Esophagus muscularis mucosa (tissue), 3 donors: ENCODE measurements around the gene HMGB3.

Experiments used
- POLR2AphosphoS5 ChIP-seq, 2 donors: sonication (generic); formaldehyde crosslinking; IDR thresholded peaks; one replicate each; pipeline ENCODE4 v1.6.1; 2017; ENCODE audit warnings: antibody characterized with exemption in 2 of 2
- TF ChIP-seq, protein P1 (sequence below), 3 experiments: fragments of 200-600 bp in 2 of 3; fragments of 450-650 bp in 1 of 3; sonication (generic) in 2 of 3; IDR thresholded peaks; one replicate each; pipeline ENCODE4 v1.5.1; 2017 to 2019; ENCODE audit warnings: antibody characterized with exemption in 3 of 3, mild to moderate bottlenecking in 2 of 3, moderate library complexity in 1 of 3

DNA sequence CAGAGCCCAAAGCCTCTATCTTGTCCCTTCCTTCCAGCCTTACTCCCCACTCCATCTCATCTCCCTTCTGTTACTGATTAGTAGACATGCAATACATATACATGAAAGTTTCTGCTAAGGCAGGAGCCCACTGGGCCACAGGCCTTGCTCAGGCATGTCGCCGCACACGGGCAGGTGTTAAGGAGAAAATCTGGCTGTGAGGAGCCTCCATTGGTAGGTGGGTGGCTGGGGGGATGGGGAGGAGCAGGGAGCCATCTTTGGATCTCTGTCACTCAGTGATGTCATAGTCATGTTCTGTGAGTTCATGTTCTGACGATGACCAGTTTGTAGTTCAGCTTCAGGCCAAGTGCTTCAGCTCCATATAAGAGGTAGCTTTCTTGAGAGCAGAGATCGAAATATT is 2.9 kb upstream of the HMGB3 start:
- TF ChIP-seq POLR2AphosphoS5 (IDR thresholded peaks at IDR 0.05) = no peak
- TF ChIP-seq, protein P1, sequence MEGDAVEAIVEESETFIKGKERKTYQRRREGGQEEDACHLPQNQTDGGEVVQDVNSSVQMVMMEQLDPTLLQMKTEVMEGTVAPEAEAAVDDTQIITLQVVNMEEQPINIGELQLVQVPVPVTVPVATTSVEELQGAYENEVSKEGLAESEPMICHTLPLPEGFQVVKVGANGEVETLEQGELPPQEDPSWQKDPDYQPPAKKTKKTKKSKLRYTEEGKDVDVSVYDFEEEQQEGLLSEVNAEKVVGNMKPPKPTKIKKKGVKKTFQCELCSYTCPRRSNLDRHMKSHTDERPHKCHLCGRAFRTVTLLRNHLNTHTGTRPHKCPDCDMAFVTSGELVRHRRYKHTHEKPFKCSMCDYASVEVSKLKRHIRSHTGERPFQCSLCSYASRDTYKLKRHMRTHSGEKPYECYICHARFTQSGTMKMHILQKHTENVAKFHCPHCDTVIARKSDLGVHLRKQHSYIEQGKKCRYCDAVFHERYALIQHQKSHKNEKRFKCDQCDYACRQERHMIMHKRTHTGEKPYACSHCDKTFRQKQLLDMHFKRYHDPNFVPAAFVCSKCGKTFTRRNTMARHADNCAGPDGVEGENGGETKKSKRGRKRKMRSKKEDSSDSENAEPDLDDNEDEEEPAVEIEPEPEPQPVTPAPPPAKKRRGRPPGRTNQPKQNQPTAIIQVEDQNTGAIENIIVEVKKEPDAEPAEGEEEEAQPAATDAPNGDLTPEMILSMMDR (IDR thresholded peaks at IDR 0.05) = no peak
